H1 (cell line): ENCODE results near the gene RPTOR. TPM values are rescaled to one million over a fixed set of nuclear protein-coding genes. Genes with fewer than 3 reads are reported as not detected.

Experiments
- CTCF ChIA-PET: fragments of 300-600 bp; sonication (Branson Sonifier 250); formaldehyde crosslinking; loops from one replicate; lab custom pipeline; 2021; ENCODE audit not compliant: partially characterized antibody; lab: Charles Lee
- POLR2A ChIA-PET: fragments of 300-600 bp; sonication (Branson Sonifier 250); formaldehyde crosslinking; loops from one replicate; lab custom pipeline; 2021; ENCODE audit warnings: inconsistent platforms; ENCODE audit not compliant: partially characterized antibody; lab: Charles Lee
- DNase-seq, 2 experiments: peaks; one replicate each; pipeline versions ENCODE4 v3.0.0 to v3.0.0-alpha.2; 2010 to 2022; ENCODE audit warnings: low spot score in 2 of 2, low read depth in 1 of 2, mixed read lengths in 1 of 2
- FAIRE-seq: peaks from 2 replicates; lab custom pipeline; 2011; peaks lifted over from hg19 to GRCh38; lab: Jason Lieb, UNC
- H2AFZ ChIP-seq: 2 replicates; pipeline ENCODE4 v1.8.1; 2012; ENCODE audit warnings: low read length, inconsistent platforms
- H2AK5ac ChIP-seq: 2 replicates; pipeline ENCODE4 v1.6.1; 2013; ENCODE audit warnings: low read depth, low read length
- H2BK120ac ChIP-seq: replicated peaks from 2 replicates; pipeline ENCODE3; 2013; ENCODE audit warnings: low read depth, low read length, inconsistent platforms
- H2BK12ac ChIP-seq: 2 replicates; pipeline ENCODE4 v1.6.1; 2013; ENCODE audit warnings: low read depth, low read length
- H2BK15ac ChIP-seq: 2 replicates; pipeline ENCODE4 v1.6.1; 2013; ENCODE audit warnings: low read length
- H2BK20ac ChIP-seq: 2 replicates; pipeline ENCODE4 v1.6.1; 2013; ENCODE audit warnings: low read length
- H2BK5ac ChIP-seq: 2 replicates; pipeline ENCODE4 v1.6.1; 2013; ENCODE audit warnings: low read depth, low read length
- H3K14ac ChIP-seq: 2 replicates; pipeline ENCODE4 v1.6.1; 2013; ENCODE audit warnings: inconsistent platforms; ENCODE audit not compliant: insufficient read length
- H3K18ac ChIP-seq: 2 replicates; pipeline ENCODE4 v1.6.1; 2013; ENCODE audit warnings: low read length; ENCODE audit errors: extremely low read depth
- H3K23ac ChIP-seq: 2 replicates; pipeline ENCODE4 v1.6.1; 2013; ENCODE audit warnings: inconsistent platforms; ENCODE audit not compliant: insufficient read length
- H3K23me2 ChIP-seq: 2 replicates; pipeline ENCODE4 v1.6.1; 2013; ENCODE audit warnings: low read depth, low read length
- H3K27ac ChIP-seq: 2 replicates; pipeline ENCODE4 v1.6.1; 2011; ENCODE audit warnings: low read depth, low read length, inconsistent platforms
- H3K27me3 ChIP-seq, 4 experiments: replicated peaks in 1 of 4; 1 replicate in 1 of 4; 2 replicates in 3 of 4; pipeline versions ENCODE4 v1.6.1 to v1.8.1; 2011 to 2013; ENCODE audit warnings: low read length in 3 of 4, mild to moderate bottlenecking in 3 of 4, inconsistent platforms in 2 of 4, mixed read lengths in 2 of 4, moderate library complexity in 1 of 4; ENCODE audit not compliant: control insufficient read depth in 3 of 4, insufficient read depth in 3 of 4; ENCODE audit errors: extremely low read depth in 1 of 4
- H3K36me3 ChIP-seq, 4 experiments: 2 replicates each; pipeline versions ENCODE4 v1.6.1 to v1.8.1; 2011 to 2013; ENCODE audit warnings: mild to moderate bottlenecking in 4 of 4, low read length in 3 of 4, moderate library complexity in 2 of 4, control low read depth in 1 of 4, inconsistent platforms in 1 of 4; ENCODE audit not compliant: insufficient read depth in 4 of 4, control insufficient read depth in 2 of 4
- H3K4ac ChIP-seq: replicated peaks from 2 replicates; pipeline ENCODE3; 2013; ENCODE audit warnings: low read length, low read depth, mixed read lengths, inconsistent platforms; ENCODE audit not compliant: insufficient read length
- H3K4me1 ChIP-seq, 4 experiments: replicated peaks in 1 of 4; 1 replicate in 1 of 4; 2 replicates in 3 of 4; pipeline versions ENCODE4 v1.6.1 to v1.8.1; 2011 to 2013; ENCODE audit warnings: low read length in 3 of 4, inconsistent platforms in 2 of 4, mixed read lengths in 1 of 4; ENCODE audit not compliant: insufficient read depth in 4 of 4, control insufficient read depth in 3 of 4
- H3K4me2 ChIP-seq, 2 experiments: 2 replicates each; pipeline versions ENCODE4 v1.6.1 to v1.8.1; 2011 to 2013; ENCODE audit warnings: low read depth in 2 of 2, low read length in 2 of 2, control low read depth in 1 of 2, inconsistent platforms in 1 of 2, mild to moderate bottlenecking in 1 of 2; ENCODE audit not compliant: insufficient read depth in 1 of 2
- H3K4me3 ChIP-seq, 4 experiments: fragments of 200-600, 300-600 bp in 1 of 4; sonication (generic), shearing (Covaris generic), sonication (Bioruptor Twin) in 1 of 4; 2 replicates each; pipeline versions ENCODE4 v1.5.1 to v1.8.1; 2011 to 2016; ENCODE audit warnings: low read length in 4 of 4, low read depth in 3 of 4, control low read depth in 2 of 4, inconsistent platforms in 2 of 4, mild to moderate bottlenecking in 2 of 4, mixed read lengths in 1 of 4, moderate library complexity in 1 of 4; ENCODE audit not compliant: insufficient read depth in 2 of 4; ENCODE audit errors: extremely low read depth in 1 of 4
- H3K56ac ChIP-seq: replicated peaks from 2 replicates; pipeline ENCODE3; 2013; ENCODE audit warnings: low read depth, mild to moderate bottlenecking, mixed read lengths, low read length, inconsistent platforms; ENCODE audit not compliant: insufficient read length
- H3K79me1 ChIP-seq: 2 replicates; pipeline ENCODE4 v1.6.1; 2013; ENCODE audit warnings: low read depth, low read length, control low read depth
- H3K79me2 ChIP-seq, 2 experiments: 2 replicates each; pipeline versions ENCODE4 v1.6.1 to v1.8.1; 2012 to 2013; ENCODE audit warnings: low read length in 2 of 2, mild to moderate bottlenecking in 2 of 2, inconsistent platforms in 1 of 2; ENCODE audit not compliant: insufficient read depth in 2 of 2, control insufficient read depth in 1 of 2
- H3K9ac ChIP-seq, 4 experiments: replicated peaks in 1 of 4; 1 replicate in 1 of 4; 2 replicates in 3 of 4; pipeline versions ENCODE4 v1.6.1 to v1.8.1; 2011 to 2013; ENCODE audit warnings: low read depth in 3 of 4, low read length in 3 of 4, control low read depth in 2 of 4, mild to moderate bottlenecking in 2 of 4, moderate library complexity in 2 of 4, inconsistent platforms in 1 of 4; ENCODE audit errors: extremely low read depth in 1 of 4
- H3K9me3 ChIP-seq, 2 experiments: 2 replicates each; pipeline versions ENCODE4 v1.6.1 to v1.8.1; 2012 to 2013; ENCODE audit warnings: mild to moderate bottlenecking in 2 of 2, moderate library complexity in 2 of 2, control low read depth in 1 of 2, inconsistent platforms in 1 of 2, low read depth in 1 of 2, low read length in 1 of 2, mixed read lengths in 1 of 2; ENCODE audit not compliant: insufficient read depth in 2 of 2
- H4K20me1 ChIP-seq, 2 experiments: replicated peaks in 1 of 2; 2 replicates each; pipeline versions ENCODE3 to v1.8.1; 2011 to 2013; ENCODE audit warnings: inconsistent platforms in 2 of 2, low read length in 2 of 2, mild to moderate bottlenecking in 1 of 2; ENCODE audit not compliant: insufficient read depth in 2 of 2, control insufficient read depth in 1 of 2
- H4K5ac ChIP-seq: 2 replicates; pipeline ENCODE4 v1.6.1; 2013; ENCODE audit warnings: low read length, low read depth, mixed read lengths, inconsistent platforms; ENCODE audit not compliant: insufficient read length
- H4K8ac ChIP-seq: 2 replicates; pipeline ENCODE4 v1.8.0; 2013; ENCODE audit warnings: mild to moderate bottlenecking, moderate library complexity, low read length, inconsistent platforms; ENCODE audit not compliant: insufficient read depth; ENCODE audit errors: extremely low read depth
- H4K91ac ChIP-seq: replicated peaks from 2 replicates; pipeline ENCODE3; 2013; ENCODE audit warnings: low read length, mixed read lengths, inconsistent platforms; ENCODE audit not compliant: insufficient read length
- ASH2L ChIP-seq: fragments of 200-600, 300-600 bp; sonication (generic); IDR thresholded peaks from one replicate; pipeline ENCODE4 v1.7.1; 2017; ENCODE audit warnings: low read length
- CHD2 ChIP-seq: IDR thresholded peaks from 2 replicates; pipeline ENCODE4 v1.6.1; 2012; ENCODE audit warnings: low read length, improper control_type of control experiment
- E2F6 ChIP-seq: IDR thresholded peaks from 2 replicates; pipeline ENCODE4 v1.6.1; 2012; ENCODE audit warnings: inconsistent platforms
- EZH2 ChIP-seq: fragments of 200-600 bp; sonication (generic); IDR thresholded peaks from 2 replicates; pipeline ENCODE4 v1.7.1; 2012; ENCODE audit warnings: low read depth, mild to moderate bottlenecking, moderate library complexity, low read length, inconsistent platforms; ENCODE audit not compliant: severe bottlenecking
- GABPA ChIP-seq: IDR thresholded peaks from 2 replicates; pipeline ENCODE4 v1.6.1; 2011; ENCODE audit warnings: mild to moderate bottlenecking, low read length, moderate library complexity, borderline replicate concordance; ENCODE audit not compliant: insufficient read depth
- GTF2F1 ChIP-seq: IDR thresholded peaks from 2 replicates; pipeline ENCODE4 v1.6.1; 2012; ENCODE audit warnings: low read depth, low read length, improper control_type of control experiment, borderline replicate concordance
- HDAC2 ChIP-seq, 2 experiments: fragments of 300-600 bp in 1 of 2; sonication (generic) in 1 of 2; IDR thresholded peaks; 2 replicates each; pipeline ENCODE4 v1.6.1; 2011 to 2012; ENCODE audit warnings: low read depth in 2 of 2, low read length in 2 of 2, mild to moderate bottlenecking in 2 of 2, moderate library complexity in 2 of 2, borderline replicate concordance in 1 of 2, inconsistent platforms in 1 of 2
- JUN ChIP-seq: IDR thresholded peaks from 2 replicates; pipeline ENCODE4 v1.6.1; 2011; ENCODE audit warnings: low read depth, mild to moderate bottlenecking, improper control_type of control experiment, low read length
- MAFK ChIP-seq: IDR thresholded peaks from 2 replicates; pipeline ENCODE4 v1.6.1; 2012; ENCODE audit warnings: low read depth, mild to moderate bottlenecking, improper control_type of control experiment, low read length
- NRF1 ChIP-seq: IDR thresholded peaks from 2 replicates; pipeline ENCODE4 v1.6.1; 2011; ENCODE audit warnings: mild to moderate bottlenecking, low read depth, low read length, improper control_type of control experiment
- POU5F1 ChIP-seq: IDR thresholded peaks from 2 replicates; pipeline ENCODE4 v1.6.1; 2011; ENCODE audit warnings: low read depth, mild to moderate bottlenecking, low read length, moderate library complexity
- SIRT6 ChIP-seq: IDR thresholded peaks from one replicate; pipeline ENCODE4 v1.7.1; 2012; ENCODE audit warnings: low read length, inconsistent platforms
- SP1 ChIP-seq: IDR thresholded peaks from 2 replicates; pipeline ENCODE4 v1.6.1; 2011; ENCODE audit warnings: low read depth, low read length
- YY1 ChIP-seq: IDR thresholded peaks from 2 replicates; pipeline ENCODE4 v1.6.1; 2011; ENCODE audit warnings: low read depth, mild to moderate bottlenecking, low read length
- WGBS, 2 experiments: shearing (Covaris generic) in 1 of 2; methylation state at CpG; one replicate each; pipeline versions ENCODE4 v1.1.6 to v1.1.7; 2013 to 2015; ENCODE audit warnings: low lambda C conversion rate in 2 of 2, mixed read lengths in 2 of 2, inconsistent platforms in 1 of 2, low coverage in 1 of 2, missing lambda C conversion rate in 1 of 2; ENCODE audit not compliant: insufficient replicate concordance in 2 of 2, insufficient coverage in 1 of 2, insufficient read length in 1 of 2; ENCODE audit errors: extremely low coverage in 1 of 2, missing lambda C conversion rate in 1 of 2; 5-methylcytosine and 5-hydroxymethylcytosine counted together
- polyA plus RNA-seq, 7 experiments: library from polyadenylated mRNA; depleted of rRNA in 3 of 7; stranded (reverse) in 5 of 7; unstranded in 2 of 7; fragments of >200 nt in 5 of 7; fragments of 200-250 nt in 2 of 7; gene quantifications; 1 replicate in 5 of 7; 2 replicates in 1 of 7; 4 replicates in 1 of 7; pipeline versions ENCODE4 v1.2.1 to v1.2.3, GENCODE V29; 2011 to 2013; ENCODE audit warnings: missing spikeins in 2 of 7, mixed read lengths in 2 of 7
- total RNA-seq: library from RNA; stranded (reverse); fragmentation: NEBNext Ultra II Directional; extraction: Animal tissue kit (Norgen Biotek cat#: 25700); gene quantifications from 2 replicates; pipeline ENCODE4 v1.2.1, GENCODE V29; 2021

RPTOR gene
- total and polyA plus RNA-seq, 2 of the 8 experiments (the other 6 are each of a cell fraction or from before 2014, with no cell fraction given), result 6.9 to 28.7 TPM

- POLR2A ChIA-PET, result interaction anchor here (0.9 kb wide), 1 partner anchor 45 kb away, joined by 3 read pairs; no protein-coding TSS in a partner anchor
- Histone ChIP-seq H3K14ac (no peak overlapping the region), H3K18ac (no peak overlapping the region), H3K4ac (no peak overlapping the region), H2BK120ac (no peak overlapping the region), H2AFZ (no peak overlapping the region), H3K27ac (no peak overlapping the region), H2BK12ac (no peak overlapping the region), H2BK20ac (no peak overlapping the region), H3K79me2 (peaks cover 4 to 76% of the 10 kb centered on the region in 2 experiments), H2BK15ac (no peak overlapping the region), H3K9ac (no peak overlapping the region), H4K91ac (no peak overlapping the region), H2BK5ac (no peak overlapping the region), H3K27me3 (no peaks in the 10 kb centered on the region), H2AK5ac (no peak overlapping the region), H3K4me1 (peaks cover 0 to 2% (median 0%) of the 10 kb centered on the region in 4 experiments; a peak in 1 of 7 replicates), H4K8ac (no peak overlapping the region), H3K4me2 (no peak overlapping the region), H3K4me3 (no peak overlapping the region), H3K23ac (no peak overlapping the region), H3K36me3 (no peaks in the 10 kb centered on the region), H3K23me2 (no peaks in the 10 kb centered on the region), H3K9me3 (no peaks in the 10 kb centered on the region), H3K56ac (no peak overlapping the region), H4K20me1 (peaks cover 2 to 10% of the 10 kb centered on the region in 2 experiments), H3K79me1 (peaks cover 17% of the 10 kb centered on the region), H4K5ac (no peak overlapping the region)
- DNase-seq (no peak), FAIRE-seq (no peak)
- 73% methylated on average over 5 of the region's 5 CpGs; no CpG with 5 or more reads in 1 of the 2 experiments for WGBS, 2 experiments
- CTCF ChIA-PET, result interaction anchor here (0.8 to 2.7 kb wide), 6 partner anchors 10 to 307 kb away, joined by 3 to 11 read pairs (median 5); no protein-coding TSS in a partner anchor
- TF ChIP-seq SP1 (no peak), MAFK (no peak), ASH2L (no peak), NRF1 (no peak), GABPA (no peak), JUN (no peak), EZH2 (no peak), GTF2F1 (no peak), SIRT6 (no peak), E2F6 (no peak), YY1 (no peak), HDAC2 (IDR thresholded peaks at IDR 0.05; ENCODE audit: borderline replicate concordance in 1 of 2, low read depth in 2 of 2, low read length in 2 of 2) (no peak), POU5F1 (no peak), CHD2 (no peak)
These were observed 47.6 kb downstream of the RPTOR start for GRCh38 chr17:80592243-80592642.
